Suppressor macrophage treated with lipopolysaccharide for 4 hours (primary cell): ENCODE measurements around the gene CDK5RAP3.
"Not testable (repeated sequence)": the region's sequence is repeated elsewhere in the genome, so short reads cannot be mapped to it uniquely, and the experiment has no call there.

ENCODE experiments used
- DNase-seq: peaks from one replicate; pipeline ENCODE4 v3.0.0-alpha.2; 2020

The CDK5RAP3 gene

GRCh38 chr17:48002266-48002915, 31.5 kb downstream of the CDK5RAP3 start:
- peak; percentile 94 for DNase-seq

GRCh38 chr17:48002916-48003416, 32.1 kb downstream of the CDK5RAP3 start:
- DNase-seq = peak; percentile 31

GRCh38 chr17:48003417-48004151, 32.7 kb downstream of the CDK5RAP3 start:
- peak; percentile 78 for DNase-seq

GRCh38 chr17:48004983-48005382, 34.1 kb downstream of the CDK5RAP3 start:
- DNase-seq = no peak

GRCh38 chr17:48006936-48007709, 36.2 kb downstream of the CDK5RAP3 start:
- peak; percentile 56 for DNase-seq

GRCh38 chr17:48010193-48010592, 39.3 kb downstream of the CDK5RAP3 start:
- no peak for DNase-seq

GRCh38 chr17:48011405-48012150, 40.7 kb downstream of the CDK5RAP3 start:
- DNase-seq = peak; percentile 39

GRCh38 chr17:48012151-48012520, 41.2 kb downstream of the CDK5RAP3 start:
- peak; percentile 35 for DNase-seq

GRCh38 chr17:48012654-48013053, 41.7 kb downstream of the CDK5RAP3 start:
- no peak for DNase-seq

GRCh38 chr17:48013876-48014594, 43.1 kb downstream of the CDK5RAP3 start:
- DNase-seq = no peak

- no peak for DNase-seq
These were observed 43.7 kb downstream of the CDK5RAP3 start for GRCh38 chr17:48014595-48015111.

GRCh38 chr17:48016112-48016511, 45.2 kb downstream of the CDK5RAP3 start:
- DNase-seq = no peak

- DNase-seq = not testable (repeated sequence)
These were observed 46.9 kb downstream of the CDK5RAP3 start for GRCh38 chr17:48017817-48018158.

GRCh38 chr17:48021934-48022333, 51.0 kb downstream of the CDK5RAP3 start:
- peak; percentile 25 for DNase-seq

- no peak for DNase-seq
These were observed 52.0 kb downstream of the CDK5RAP3 start for GRCh38 chr17:48022901-48023300.

- peak; percentile 80 for DNase-seq
These were observed 52.7 kb downstream of the CDK5RAP3 start for GRCh38 chr17:48023400-48024148.

- DNase-seq = peak; percentile 43
These were observed 53.5 kb downstream of the CDK5RAP3 start for GRCh38 chr17:48024149-48025039.

GRCh38 chr17:48025040-48025903, 54.4 kb downstream of the CDK5RAP3 start:
- DNase-seq = peak; percentile 99

GRCh38 chr17:48025904-48026501, 55.1 kb downstream of the CDK5RAP3 start:
- DNase-seq = no peak
